HepG2 (cell line): ENCODE measurements around the gene GAL3ST2. TPM values are rescaled to one million over a fixed set of nuclear protein-coding genes. Genes with fewer than 3 reads are reported as not detected.

Source experiments
- ATF4 ChIP-seq, 2 experiments: fragments of 450-650 bp in 1 of 2; sonication (generic) in 1 of 2; formaldehyde crosslinking; IDR thresholded peaks; 2 replicates each; pipeline versions ENCODE4 v1.5.0 to v1.8.0; 2020 to 2022; ENCODE audit warnings: mild to moderate bottlenecking in 1 of 2, missing genetic modification reagents in 1 of 2
- ATF7 ChIP-seq, 2 experiments: fragments of 450-650 bp in 1 of 2; sonication (generic) in 1 of 2; formaldehyde crosslinking in 1 of 2; IDR thresholded peaks; 2 replicates each; pipeline versions ENCODE4 v1.4.0 to v1.6.1; 2016 to 2020; ENCODE audit warnings: antibody characterized with exemption in 1 of 2, mild to moderate bottlenecking in 1 of 2, missing genetic modification reagents in 1 of 2
- ATF7-NPFF ChIP-seq: sonication (generic); formaldehyde crosslinking; IDR thresholded peaks from 2 replicates; pipeline ENCODE4 v1.8.1; 2023; ENCODE audit warnings: mild to moderate bottlenecking, low read depth, missing genetic modification reagents, moderate library complexity
- BCL3 ChIP-seq: sonication (generic); formaldehyde crosslinking; IDR thresholded peaks from 2 replicates; pipeline ENCODE4 v1.5.1; 2020; ENCODE audit warnings: mild to moderate bottlenecking, missing genetic modification reagents, moderate library complexity
- BRD4 ChIP-seq: sonication (generic); formaldehyde crosslinking; IDR thresholded peaks from 2 replicates; pipeline ENCODE4 v1.4.0; 2020; ENCODE audit warnings: missing genetic modification reagents
- CENPBD1 ChIP-seq: sonication (generic); formaldehyde crosslinking; IDR thresholded peaks from 2 replicates; pipeline ENCODE4 v1.8.0; 2022; ENCODE audit warnings: missing genetic modification reagents, low read depth, mild to moderate bottlenecking, borderline replicate concordance
- HOMEZ ChIP-seq: IDR thresholded peaks from 2 replicates; pipeline ENCODE4 v1.6.1; 2016; ENCODE audit warnings: low read depth
- KMT2A ChIP-seq: sonication (generic); formaldehyde crosslinking; IDR thresholded peaks from 2 replicates; pipeline ENCODE4 v1.4.0; 2020; ENCODE audit warnings: missing genetic modification reagents
- MBD4 ChIP-seq: IDR thresholded peaks from 2 replicates; pipeline ENCODE4 v1.6.1; 2012; ENCODE audit warnings: low read length, inconsistent platforms, borderline replicate concordance
- NR1H2 ChIP-seq: sonication (generic); formaldehyde crosslinking; IDR thresholded peaks from 2 replicates; pipeline ENCODE4 v1.8.1; 2022; ENCODE audit warnings: low read depth, missing genetic modification reagents, borderline replicate concordance
- SP4 ChIP-seq: sonication (generic); formaldehyde crosslinking; IDR thresholded peaks from 2 replicates; pipeline ENCODE4 v1.8.1; 2023; ENCODE audit warnings: mild to moderate bottlenecking, missing genetic modification reagents
- U2AF1 ChIP-seq: fragments of 200-400 bp; formaldehyde crosslinking; optimal IDR thresholded peaks from 2 replicates; pipeline ENCODE3; 2017; ENCODE audit warnings: mild to moderate bottlenecking, low read depth, low read length
- ZBTB10 ChIP-seq: sonication (generic); formaldehyde crosslinking; IDR thresholded peaks from 2 replicates; pipeline ENCODE4 v1.4.0; 2020; ENCODE audit warnings: missing genetic modification reagents, borderline replicate concordance
- ZFP36L2 ChIP-seq: sonication (generic); formaldehyde crosslinking; IDR thresholded peaks from 2 replicates; pipeline ENCODE4 v1.4.0; 2020; ENCODE audit warnings: missing genetic modification reagents
- ZFP82 ChIP-seq: sonication (generic); formaldehyde crosslinking; IDR thresholded peaks from 2 replicates; pipeline ENCODE4 v1.5.1; 2020; ENCODE audit warnings: mild to moderate bottlenecking, missing genetic modification reagents, borderline replicate concordance
- ZIK1 ChIP-seq: sonication (generic); formaldehyde crosslinking; IDR thresholded peaks from 2 replicates; pipeline ENCODE4 v1.5.0; 2020; ENCODE audit warnings: mild to moderate bottlenecking, low read depth, missing genetic modification reagents, borderline replicate concordance
- ZNF34 ChIP-seq: sonication (generic); formaldehyde crosslinking; IDR thresholded peaks from 2 replicates; pipeline ENCODE4 v1.4.0; 2020; ENCODE audit warnings: mild to moderate bottlenecking, missing genetic modification reagents, borderline replicate concordance
- ZNF549 ChIP-seq: sonication (generic); formaldehyde crosslinking; IDR thresholded peaks from 2 replicates; pipeline ENCODE4 v1.5.0; 2020; ENCODE audit warnings: missing genetic modification reagents
- ZNF629 ChIP-seq: sonication (generic); formaldehyde crosslinking; conservative IDR thresholded peaks from 2 replicates; pipeline ENCODE4 v1.5.0; 2020; ENCODE audit warnings: missing genetic modification reagents
- polyA plus RNA-seq, 8 experiments: library from polyadenylated mRNA; depleted of rRNA in 3 of 8; stranded (reverse) in 7 of 8; unstranded in 1 of 8; fragments of >200 nt; fragmentation: Illumina TruSeq in 4 of 8; extraction: Trizol in 4 of 8; gene quantifications; 2 replicates each; pipeline versions ENCODE4 v1.2.1 to v1.2.3, GENCODE V29; 2011 to 2016; ENCODE audit warnings: low read depth in 4 of 8, missing spikeins in 1 of 8, mixed read lengths in 1 of 8; ENCODE audit not compliant: insufficient read depth in 1 of 8
- total RNA-seq, 5 experiments: library from RNA; depleted of rRNA; stranded (reverse); fragments of >200 nt; fragmentation: Illumina TruSeq; extraction: Trizol; gene quantifications; 2 replicates each; pipeline ENCODE4 v1.2.3, GENCODE V29; 2016; ENCODE audit warnings: low read depth in 1 of 5

Gene GAL3ST2
- total and polyA plus RNA-seq, 2 of the 13 experiments (the other 11 are each of a cell fraction or from before 2014, with no cell fraction given), result 0.17 to 0.20 TPM

DNA sequence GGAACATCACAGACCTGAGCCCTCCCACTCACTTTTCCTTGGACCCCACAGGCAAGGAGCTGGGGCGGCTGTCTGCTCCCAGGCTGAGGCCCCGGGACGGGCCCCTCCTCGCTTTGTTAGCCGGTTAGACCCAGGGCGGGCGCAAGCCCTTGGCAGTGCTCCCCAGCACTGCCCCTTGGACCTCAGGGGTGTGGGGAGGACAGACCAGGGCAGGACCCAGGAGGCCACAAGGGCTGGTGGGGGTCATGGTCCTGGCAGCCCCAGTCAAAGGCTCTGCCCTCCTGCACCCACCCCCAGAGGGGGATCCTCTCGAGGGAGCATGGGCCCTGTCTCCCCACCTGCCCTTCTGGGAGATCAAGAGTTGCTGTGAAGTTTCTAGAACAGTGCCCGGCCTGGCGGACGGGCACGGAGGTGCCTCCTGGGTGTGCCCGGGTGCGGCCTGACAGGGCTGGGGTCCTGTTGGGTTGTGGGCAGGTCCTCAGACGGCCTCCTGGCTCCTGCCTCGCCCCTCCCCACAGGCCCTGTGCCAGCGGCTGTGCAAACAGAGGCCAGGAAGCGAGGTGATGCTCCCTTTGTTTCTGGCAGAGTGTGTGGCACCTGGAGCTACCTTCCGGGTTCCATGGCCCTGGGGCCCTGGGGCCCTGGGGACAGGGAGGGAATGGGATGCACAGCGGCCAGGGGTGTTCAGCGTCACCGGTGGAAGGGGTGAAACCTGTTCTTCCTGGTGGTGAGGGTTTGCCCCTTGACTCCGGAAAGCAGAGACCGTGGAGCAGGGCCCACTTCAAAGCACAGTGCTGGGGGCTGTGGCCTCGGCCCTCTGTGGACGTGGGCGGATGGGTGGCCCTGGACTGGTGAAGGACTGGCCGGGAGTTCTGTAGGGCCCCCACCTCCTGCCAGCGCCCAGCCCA is 2.9 kb upstream of the GAL3ST2 start (continued):
- TF ChIP-seq HOMEZ, result no peak
- TF ChIP-seq ATF7 (IDR thresholded peaks at IDR 0.05), result no peak
- no peak for TF ChIP-seq ATF7 (CRISPR knock-in tag; IDR thresholded peaks at IDR 0.05)
- TF ChIP-seq ATF7-NPFF, result peak; percentile 79
- peak; percentile 58 for TF ChIP-seq U2AF1
- TF ChIP-seq ZFP82 (CRISPR knock-in tag), result 0 out of 2 replicates have a peak, but pooled peaks have one; percentile 17
- TF ChIP-seq KMT2A, result no peak; the same call in 1 of the 2 replicates
- peak; percentile 18; the same call in 1 of the 2 replicates for TF ChIP-seq ZNF629 (CRISPR knock-in tag)
- no peak for TF ChIP-seq MBD4
- peak; percentile 2 to 54; a peak in 2 of 4 replicates for TF ChIP-seq ATF4 (CRISPR knock-in tag; IDR thresholded peaks at IDR 0.05)
- TF ChIP-seq BRD4 (CRISPR knock-in tag), result no peak
- no peak; the same call in 1 of the 2 replicates for TF ChIP-seq ZBTB10
- no peak for TF ChIP-seq ZNF34 (CRISPR knock-in tag)
- TF ChIP-seq CENPBD1 (CRISPR knock-in tag), result peak; percentile 53; the same call in 1 of the 2 replicates
- no peak for TF ChIP-seq ZFP36L2
- peak; percentile 21; the same call in 1 of the 2 replicates for TF ChIP-seq ZIK1 (CRISPR knock-in tag)
- TF ChIP-seq SP4, result peak; percentile 68; the same call in 1 of the 2 replicates
- TF ChIP-seq NR1H2 (CRISPR knock-in tag), result peak; percentile 55; the same call in 1 of the 2 replicates
- no peak; the same call in 1 of the 2 replicates for TF ChIP-seq BCL3 (CRISPR knock-in tag)
- no peak for TF ChIP-seq ZNF549 (CRISPR knock-in tag)
